HG03439 (cell line): ENCODE data around the gene POSTN.
"Not testable (repeated sequence)": the region's sequence is repeated elsewhere in the genome, so short reads cannot be mapped to it uniquely, and the experiment has no call there.

Source experiments
- ATAC-seq: cut with Tn5 transposase; IDR thresholded peaks from one replicate; pipeline ENCODE4 v1.9.1; 2021; ENCODE audit warnings: mild to moderate bottlenecking, moderate library complexity; ENCODE audit not compliant: unreplicated experiment

POSTN gene

DNA sequence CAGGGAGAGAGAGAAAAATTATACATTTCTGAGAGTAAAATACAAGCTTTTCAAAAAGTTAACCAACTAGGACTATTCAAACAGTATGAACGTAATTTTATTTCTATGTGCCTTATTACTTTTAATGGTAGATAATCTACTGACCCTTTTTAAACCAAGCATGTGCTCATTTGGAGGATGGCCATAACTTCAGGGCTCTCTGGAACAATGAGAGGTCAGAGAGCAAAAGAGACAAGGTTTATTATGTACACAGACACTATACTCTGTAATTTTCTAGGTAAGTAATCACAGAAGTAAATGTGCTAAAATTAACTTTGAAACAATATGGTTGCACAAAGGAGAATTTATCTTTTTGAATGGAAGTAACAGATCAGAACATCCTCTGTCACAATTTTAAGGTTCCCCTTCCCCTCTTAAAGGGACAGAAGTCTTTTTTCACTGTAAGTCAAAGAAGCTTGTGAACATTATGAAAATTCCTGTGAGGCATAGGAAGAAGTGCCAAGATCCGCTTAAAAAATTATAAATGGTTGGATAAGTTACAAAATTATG lies 1.0 kb downstream of the POSTN start:
- ATAC-seq, result no peak

DNA sequence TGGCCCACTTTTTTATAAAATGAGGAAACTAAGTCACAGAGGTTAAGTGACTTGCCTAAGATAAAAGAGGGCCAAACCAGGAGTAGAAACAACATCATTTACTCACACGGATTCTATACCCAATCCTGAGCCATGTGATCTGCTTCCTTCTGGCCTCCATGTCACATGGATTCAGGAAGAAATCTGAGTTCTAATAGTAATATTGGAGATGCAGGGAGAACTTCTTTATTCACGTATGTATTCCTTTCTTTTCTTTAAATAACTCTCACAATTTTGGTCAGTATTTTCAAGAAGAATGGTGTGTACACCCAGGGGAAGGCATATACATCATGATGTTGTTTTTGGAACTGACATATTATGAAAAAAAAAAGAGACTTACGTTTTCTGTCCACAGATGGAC lies 1.8 kb downstream of the POSTN start:
- no peak for ATAC-seq

DNA sequence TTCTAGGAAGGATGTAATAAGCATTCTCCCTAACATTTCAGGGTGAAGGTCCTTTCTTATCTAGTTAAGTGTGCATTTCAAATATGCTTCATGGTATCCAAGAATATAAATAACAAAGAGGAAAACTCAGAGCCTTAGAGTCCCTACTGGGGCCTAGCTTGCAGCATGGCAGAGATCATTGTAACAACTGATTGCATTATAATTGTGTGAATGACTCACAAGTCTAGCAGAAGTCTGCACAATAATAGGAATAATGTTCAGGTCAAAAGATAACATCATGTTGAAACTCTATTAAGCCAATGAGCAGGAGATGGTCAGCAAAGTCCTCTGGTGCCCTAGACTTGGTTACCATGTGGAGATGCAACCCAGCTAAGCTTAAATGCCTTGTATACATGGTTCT lies 3.4 kb downstream of the POSTN start:
- ATAC-seq, result no peak

DNA sequence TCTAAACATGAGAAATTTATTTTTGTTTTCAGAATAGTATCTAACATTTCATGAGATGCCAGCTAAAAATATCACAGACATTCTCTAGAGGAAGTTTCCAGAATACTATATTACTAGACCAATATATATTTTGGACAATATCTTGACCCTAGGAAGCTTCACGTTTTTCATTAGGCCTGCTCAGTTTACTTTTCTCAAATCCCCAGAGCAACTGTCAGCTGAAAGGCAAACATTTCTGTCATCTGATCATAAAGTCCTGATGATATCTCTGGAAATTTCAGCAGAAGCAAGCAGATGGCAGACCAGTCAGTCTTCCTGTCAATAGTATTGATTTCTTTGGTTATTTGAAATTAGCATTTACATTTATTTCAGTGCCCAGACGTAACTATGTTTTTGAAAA lies 4.0 kb downstream of the POSTN start:
- no peak for ATAC-seq

DNA sequence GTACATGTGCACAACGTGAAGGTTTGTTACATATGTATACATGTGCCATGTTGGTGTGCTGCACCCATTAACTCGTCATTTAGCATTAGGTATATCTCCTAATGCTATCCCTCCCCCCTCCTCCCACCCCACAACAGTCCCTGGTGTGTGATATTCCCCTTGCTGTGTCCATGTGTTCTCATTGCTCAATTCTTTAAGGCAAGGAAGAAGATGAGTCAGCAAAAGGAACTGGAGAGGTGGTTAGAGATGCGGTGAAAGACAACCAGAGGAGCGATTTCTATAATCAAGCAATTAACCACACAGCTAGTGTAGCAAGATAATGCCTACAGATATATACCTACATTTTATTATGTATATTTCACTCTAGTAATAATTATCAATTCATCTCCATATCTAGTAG lies 9.2 kb downstream of the POSTN start:
- not testable (repeated sequence) for ATAC-seq

DNA sequence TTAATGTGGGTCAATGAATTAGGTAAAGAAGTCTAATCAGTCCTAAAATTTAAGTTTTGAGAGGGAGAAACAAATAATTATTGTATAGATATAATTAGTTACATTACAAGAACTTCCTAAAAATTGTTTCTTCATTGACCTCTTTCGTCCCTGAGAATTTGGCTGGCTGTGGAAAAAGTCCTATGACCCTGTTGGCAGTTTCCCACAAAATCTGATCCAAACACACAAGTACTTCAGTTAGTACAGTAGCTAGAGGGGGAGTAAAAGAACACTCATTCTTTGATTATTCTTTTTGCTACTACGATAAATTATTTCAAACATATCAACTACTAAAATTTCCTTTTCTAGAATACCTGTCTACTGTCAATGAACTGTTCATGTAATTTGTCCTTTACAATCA lies 11.3 kb downstream of the POSTN start:
- no peak for ATAC-seq

DNA sequence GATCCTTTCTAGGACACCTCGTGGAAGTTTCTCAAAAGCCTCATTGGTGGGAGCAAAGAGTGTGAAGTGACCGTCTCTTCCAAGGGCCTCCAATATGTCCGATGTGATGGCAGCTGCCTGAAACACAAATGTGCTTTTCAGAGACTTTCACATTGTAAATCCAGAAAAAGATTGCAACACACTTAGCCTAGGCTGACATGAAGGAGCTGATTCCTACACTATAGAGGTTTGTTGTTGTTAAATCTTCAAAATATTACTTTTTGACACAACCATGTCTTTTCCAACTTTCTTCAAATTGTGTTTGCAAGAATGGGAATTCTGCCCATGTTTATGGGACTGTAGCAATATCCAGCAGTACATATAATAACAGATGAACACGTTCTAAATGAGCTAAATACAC lies 12.4 kb downstream of the POSTN start:
- no peak for ATAC-seq

DNA sequence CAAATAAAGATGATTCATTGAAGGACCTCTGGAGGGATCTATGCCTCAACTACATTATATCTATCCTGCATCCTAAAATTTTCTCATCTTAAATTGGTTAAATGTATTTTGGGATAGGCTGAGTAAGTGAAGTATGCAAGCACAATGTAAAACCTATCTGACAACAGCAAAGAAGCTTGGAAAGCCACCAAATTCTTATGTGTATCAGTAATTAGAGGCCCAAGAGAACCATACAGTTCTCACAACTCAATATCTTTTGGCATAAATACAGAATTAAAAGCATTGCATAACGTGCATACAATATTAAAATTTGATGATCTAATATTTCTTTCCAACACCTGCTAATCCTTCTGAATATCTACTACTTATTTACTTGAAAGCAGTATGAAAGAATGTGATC lies 13.0 kb downstream of the POSTN start:
- ATAC-seq, result no peak

DNA sequence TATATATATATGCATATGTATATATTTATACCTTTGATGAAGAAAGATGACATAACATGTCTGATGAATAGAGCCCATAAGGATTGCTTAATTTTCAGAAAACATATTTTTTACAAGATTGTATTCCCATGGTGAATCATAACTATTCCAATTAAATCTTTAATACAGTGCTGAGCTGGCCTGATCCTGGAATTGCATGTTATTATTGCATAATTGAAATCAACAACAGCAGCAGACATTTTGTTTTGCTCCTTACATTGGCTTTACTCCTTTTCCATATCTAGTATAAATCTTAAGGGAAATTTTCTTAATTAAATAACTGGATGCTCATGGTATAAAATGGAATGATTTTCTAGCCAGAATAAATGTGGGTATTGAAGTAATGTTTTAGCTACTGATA lies 22.0 kb downstream of the POSTN start:
- no peak for ATAC-seq

DNA sequence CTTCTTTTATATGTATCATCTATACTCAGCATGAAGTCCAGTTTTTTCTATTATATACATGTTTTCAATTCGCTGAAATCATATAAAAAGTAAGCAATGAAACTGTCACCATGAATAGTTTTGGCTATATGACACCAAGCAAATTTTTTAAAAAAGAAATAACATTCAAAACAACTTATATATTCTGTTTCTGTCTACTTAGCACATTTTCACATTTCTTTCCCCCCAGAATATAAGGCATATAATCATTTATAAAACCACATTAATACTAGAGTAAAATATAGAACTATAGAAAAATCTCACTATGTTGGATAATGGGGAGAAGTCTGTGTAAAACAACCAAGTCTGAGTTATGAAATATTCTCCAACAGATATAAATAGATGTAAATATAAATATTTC lies 33.1 kb downstream of the POSTN start:
- no peak for ATAC-seq

DNA sequence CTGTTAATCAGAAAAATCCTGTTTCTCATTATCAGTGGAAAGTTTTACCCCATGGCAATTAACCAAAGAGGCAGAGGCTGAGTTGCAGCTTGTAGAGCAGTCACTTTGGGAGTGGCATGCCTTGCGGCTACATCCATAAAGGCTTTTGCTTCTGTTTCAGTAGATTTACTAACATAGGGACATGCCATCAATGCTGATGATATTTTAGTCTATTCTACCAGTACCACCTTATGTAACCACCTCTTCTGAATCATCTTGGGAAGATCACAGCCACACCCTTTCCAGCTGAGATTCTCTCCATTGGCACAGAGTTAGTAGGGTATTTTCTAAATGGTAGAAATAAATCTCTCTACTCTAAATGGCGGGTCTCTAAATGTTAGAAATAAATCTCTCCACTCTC lies 37.5 kb downstream of the POSTN start:
- no peak for ATAC-seq

DNA sequence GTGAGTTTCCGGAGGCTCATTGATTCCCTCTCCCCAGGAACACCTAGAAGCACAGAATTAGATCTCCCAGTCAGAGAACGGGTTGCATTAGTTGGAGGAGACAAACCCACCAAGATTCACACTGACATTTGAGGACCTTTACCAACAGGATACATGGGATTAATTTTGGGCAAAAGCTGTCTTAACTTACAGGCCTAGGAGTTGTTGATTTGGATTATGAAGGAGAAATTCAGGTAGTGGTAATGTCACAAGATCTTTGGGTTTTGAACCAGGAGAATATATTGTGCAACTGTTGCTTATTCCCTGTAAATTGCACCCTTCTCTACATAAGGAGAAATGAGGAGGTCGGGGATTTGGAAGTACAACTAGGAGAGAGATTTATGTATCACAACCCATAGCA lies 38.0 kb downstream of the POSTN start:
- no peak for ATAC-seq

DNA sequence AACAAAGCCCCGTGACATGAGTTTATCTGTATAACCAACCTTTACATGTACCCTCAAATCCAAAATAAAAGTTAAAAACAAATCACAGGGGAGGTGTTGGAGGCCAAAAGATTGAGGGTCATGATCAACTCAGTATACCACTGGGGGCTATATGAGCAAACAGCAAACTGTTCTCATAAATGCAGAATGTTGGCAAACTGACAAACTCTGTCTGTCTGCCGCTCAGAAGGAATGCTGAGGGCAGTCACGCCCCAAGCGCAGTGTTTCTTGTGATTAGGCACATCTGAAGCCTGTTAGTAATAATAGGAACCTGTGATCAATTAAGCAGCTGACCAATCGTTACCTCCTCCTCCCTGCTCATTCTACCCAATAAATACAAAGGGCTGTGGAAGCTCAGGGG lies 39.8 kb downstream of the POSTN start:
- ATAC-seq, result not testable (repeated sequence)

DNA sequence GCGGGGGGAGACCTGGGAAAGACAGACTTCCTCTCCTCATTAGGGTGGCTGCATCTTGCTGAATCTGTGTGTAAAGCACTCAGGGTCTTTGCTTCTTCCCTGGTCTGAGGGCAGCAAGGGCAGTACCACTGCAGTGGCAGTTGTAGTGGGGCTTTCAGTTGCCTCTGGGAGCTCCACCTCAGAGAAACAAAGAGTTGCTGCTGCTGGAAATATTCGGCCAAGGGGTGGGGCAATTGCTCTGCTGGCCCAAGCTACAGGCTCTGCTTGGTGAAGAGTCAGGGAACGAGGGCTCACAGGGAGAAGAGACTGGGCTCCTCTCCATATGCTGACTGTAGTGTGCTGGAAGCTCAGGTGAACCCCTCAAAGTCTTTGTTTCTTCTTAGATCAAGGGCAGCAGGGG lies 52.5 kb downstream of the POSTN start:
- ATAC-seq, result no peak

DNA sequence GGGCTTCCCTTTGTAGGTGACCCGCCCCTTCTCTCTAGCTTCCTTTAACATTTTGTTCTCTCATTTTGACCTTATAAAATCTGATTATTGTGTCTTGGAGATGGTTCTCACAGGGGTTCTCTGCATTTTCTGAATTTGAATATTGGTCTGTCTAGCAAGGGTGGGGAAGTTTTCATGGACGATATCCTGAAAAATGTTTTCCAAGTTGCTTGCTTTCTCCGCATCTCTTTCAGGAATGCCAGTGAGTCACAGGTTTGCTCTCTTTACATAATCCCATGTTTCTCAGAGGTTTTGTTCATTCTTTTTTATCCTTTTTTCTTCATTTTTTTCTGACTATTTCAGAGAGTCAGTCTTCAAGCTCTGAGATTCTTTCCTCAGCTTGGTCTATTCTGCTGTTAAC lies 53.6 kb downstream of the POSTN start:
- ATAC-seq, result no peak

DNA sequence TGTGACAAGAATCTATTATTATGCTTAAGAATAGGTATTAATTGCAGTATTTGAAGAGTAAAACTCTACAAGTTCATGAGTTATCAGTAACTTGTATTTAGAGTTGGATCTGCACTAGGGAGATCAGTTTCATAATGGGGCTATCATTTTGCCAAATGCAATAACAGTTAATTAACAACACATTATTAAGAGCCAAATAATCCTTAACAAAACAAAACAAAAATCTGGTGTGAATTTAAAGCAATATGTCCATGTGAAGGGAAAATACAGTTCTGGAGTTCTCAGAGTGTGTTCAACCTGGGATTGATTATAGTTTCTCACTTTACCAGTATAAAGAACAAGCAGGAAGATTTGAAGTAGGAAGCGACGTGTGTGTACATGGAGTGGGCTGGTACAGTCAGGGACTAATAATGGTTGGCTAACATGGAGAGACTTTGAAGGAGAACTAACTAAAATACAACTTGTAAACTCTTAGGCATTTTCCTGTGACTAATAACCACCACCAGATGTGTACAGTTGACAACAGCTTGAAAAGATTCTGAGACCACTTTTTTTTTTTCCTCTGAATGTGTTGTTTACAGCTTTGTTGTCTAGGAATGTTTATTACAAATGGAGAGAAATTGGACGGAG lies 58.5 kb downstream of the POSTN start:
- ATAC-seq, result no peak

DNA sequence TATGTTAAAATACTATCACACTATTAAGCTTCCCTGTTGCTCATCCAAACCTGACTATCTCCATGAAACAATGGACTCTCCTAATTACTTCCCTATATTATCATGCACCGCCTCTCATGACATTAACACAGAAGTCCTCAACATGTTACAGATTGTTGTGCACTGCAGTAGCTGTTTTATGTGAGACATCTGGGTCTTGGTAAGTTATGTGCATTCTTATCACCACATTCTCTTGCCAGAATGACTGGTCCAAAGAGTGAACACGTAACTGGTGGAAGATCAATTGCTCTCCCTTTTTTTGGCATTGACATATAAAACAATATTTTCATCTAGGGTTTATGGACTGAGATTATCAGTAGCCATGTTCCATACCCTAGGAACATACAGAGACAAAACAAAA lies 59.4 kb downstream of the POSTN start:
- ATAC-seq, result no peak

DNA sequence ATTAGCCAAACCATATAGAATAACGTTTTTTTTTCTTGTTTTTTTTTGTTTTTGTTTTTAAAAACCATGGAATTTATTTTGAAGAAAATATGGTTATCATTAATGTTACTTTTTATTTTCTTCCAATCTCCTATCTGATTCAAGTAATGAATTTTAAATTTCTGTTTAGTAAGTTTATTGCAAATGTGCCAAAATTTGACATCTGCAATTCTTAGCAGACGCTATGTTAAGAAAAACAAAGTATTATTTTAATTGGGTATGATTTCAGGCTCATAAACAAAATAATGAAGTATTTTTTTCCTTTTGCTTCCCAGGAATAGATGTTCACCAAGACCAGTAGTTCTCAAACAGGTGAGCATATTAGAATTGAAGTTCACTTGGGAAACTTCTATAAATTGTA lies 63.1 kb downstream of the POSTN start:
- no peak for ATAC-seq

DNA sequence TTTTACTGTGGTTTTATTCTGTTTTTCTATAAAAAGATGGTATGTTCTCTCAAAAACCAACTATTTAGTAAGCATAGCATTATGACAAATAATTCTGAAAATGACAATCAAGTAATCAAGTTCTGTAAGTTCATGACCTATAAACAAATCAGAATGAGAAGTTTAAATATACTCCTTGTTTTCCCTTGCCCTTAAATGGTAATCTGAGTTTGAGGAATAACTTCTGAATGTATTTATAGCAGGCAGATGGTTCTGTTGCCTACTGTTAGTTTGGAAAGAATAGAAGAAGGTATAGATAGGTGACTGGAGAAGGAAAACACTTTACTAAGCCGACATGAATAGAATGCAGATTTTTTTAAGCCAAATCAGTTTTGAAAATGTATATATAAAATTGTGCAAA lies 63.9 kb downstream of the POSTN start:
- ATAC-seq, result no peak

DNA sequence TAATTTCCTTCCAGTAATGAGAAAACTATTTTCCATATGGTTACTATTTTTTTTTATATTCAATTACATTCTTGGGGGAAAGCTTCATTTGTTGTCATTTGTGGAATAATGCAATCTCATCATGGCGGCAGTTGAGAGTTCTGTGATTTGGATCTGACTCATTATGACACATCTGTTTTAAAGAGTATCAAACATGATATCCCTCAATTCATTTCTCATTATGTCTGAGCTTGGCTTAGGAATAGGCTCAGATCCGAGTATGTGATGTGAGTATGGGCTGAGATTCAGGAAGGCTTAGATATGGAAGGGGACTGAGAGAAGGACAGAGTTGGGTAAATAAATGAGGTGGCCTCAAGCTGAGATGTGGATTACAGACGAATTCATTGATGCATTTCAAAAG lies 64.4 kb downstream of the POSTN start:
- ATAC-seq, result no peak

DNA sequence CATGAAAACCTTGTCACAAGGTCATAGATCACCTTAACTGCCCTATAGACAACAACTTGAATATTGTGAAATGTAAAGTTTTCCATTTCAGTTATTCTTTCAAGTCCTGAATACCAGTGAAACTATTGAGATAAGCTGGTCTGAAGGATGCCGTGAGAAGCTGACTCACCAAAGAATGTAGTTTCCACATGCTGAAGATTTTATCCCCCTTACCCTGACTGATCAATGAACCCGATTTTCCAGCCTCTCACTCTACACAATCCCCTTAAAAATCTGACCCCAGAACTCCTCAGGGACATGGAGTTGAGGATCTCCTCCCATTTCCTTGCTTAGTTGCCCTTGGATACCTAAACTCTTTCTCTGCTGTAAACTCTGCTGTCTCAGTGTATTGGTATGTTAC lies 67.5 kb downstream of the POSTN start:
- no peak for ATAC-seq

DNA sequence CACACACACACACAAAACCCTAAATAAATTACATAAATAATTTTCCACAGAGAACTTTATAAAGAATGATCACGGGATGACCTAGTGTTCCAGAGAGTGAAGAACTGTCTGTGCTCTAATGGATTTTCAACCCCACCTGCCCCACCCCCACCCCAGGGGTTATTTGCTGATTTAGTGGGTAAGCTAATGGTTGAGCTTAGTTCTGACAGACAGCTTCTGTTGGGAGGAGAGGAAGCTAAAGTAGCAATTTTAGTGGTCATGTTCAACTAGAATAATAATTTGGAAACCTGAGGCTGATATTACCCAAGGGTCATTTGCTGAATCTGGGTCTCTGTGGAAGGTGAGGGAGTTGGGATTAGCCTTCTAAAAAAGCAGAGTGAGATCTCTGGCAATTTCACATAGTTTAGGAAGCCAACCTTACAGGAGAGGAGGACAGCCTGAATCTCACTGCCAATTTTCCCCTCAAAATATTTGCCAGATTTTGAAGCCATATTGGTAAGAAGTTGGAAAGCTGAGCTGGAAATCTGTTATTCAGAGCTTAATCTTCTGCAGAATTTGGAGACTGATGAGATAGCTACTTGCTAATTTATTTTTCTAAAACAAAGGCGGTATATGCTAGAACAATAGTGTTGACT lies 68.7 kb downstream of the POSTN start:
- ATAC-seq, result no peak
